Muscle layer of colon (tissue), 2 donors: ENCODE measurements around the gene AKT1S1.

Experiments
- H3K27ac ChIP-seq: one replicate; pipeline ENCODE4 v1.7.0; 2013; ENCODE audit warnings: low read depth, mild to moderate bottlenecking, low read length, moderate library complexity
- H3K27me3 ChIP-seq, 2 donors: one replicate each; pipeline ENCODE4 v1.7.0; 2013; ENCODE audit warnings: low read length in 2 of 2, mild to moderate bottlenecking in 2 of 2; ENCODE audit not compliant: insufficient read depth in 2 of 2, control insufficient read depth in 1 of 2
- H3K36me3 ChIP-seq: one replicate; pipeline ENCODE4 v1.7.0; 2013; ENCODE audit warnings: mild to moderate bottlenecking, low read length; ENCODE audit not compliant: insufficient read depth
- H3K4me1 ChIP-seq: one replicate; pipeline ENCODE4 v1.7.0; 2013; ENCODE audit warnings: mild to moderate bottlenecking, low read length; ENCODE audit not compliant: insufficient read depth
- H3K4me3 ChIP-seq, 2 donors: one replicate each; pipeline ENCODE4 v1.7.0; 2013; ENCODE audit warnings: low read length in 2 of 2, low read depth in 1 of 2, mild to moderate bottlenecking in 1 of 2, moderate library complexity in 1 of 2
- H3K9ac ChIP-seq: one replicate; pipeline ENCODE4 v1.7.0; 2013; ENCODE audit warnings: low read length
- H3K9me3 ChIP-seq: one replicate; pipeline ENCODE4 v1.7.0; 2013; ENCODE audit warnings: mild to moderate bottlenecking, low read length
- donor health status: abdominal sarcoma.
- donor health status: Adenocarcinoma of cecum.

AKT1S1 gene

GRCh38 chr19:49916839-49917733 lies 39.9 kb upstream of the AKT1S1 start:
- H3K9me3 ChIP-seq: no peaks in the 10 kb centered on the region
- peaks cover 28% of the 10 kb centered on the region for H3K36me3 ChIP-seq
- no peak overlapping the region for H3K9ac ChIP-seq
- no peak overlapping the region for H3K27ac ChIP-seq
- no peak overlapping the region for H3K4me3 ChIP-seq
- H3K27me3 ChIP-seq: no peaks in the 10 kb centered on the region
- no peaks in the 10 kb centered on the region for H3K4me1 ChIP-seq

- Histone ChIP-seq H3K4me3 (no peak overlapping the region), H3K9me3 (no peaks in the 10 kb centered on the region), H3K27ac (no peak overlapping the region), H3K27me3 (no peaks in the 10 kb centered on the region), H3K4me1 (no peaks in the 10 kb centered on the region), H3K36me3 (peaks cover 27% of the 10 kb centered on the region), H3K9ac (no peak overlapping the region)
These were observed 38.1 kb upstream of the AKT1S1 start for GRCh38 chr19:49915271-49915670.

GRCh38 chr19:49913720-49914119 lies 36.6 kb upstream of the AKT1S1 start:
- H3K27me3 ChIP-seq: no peaks in the 10 kb centered on the region
- H3K4me1 ChIP-seq: no peaks in the 10 kb centered on the region
- peaks cover 31% of the 10 kb centered on the region for H3K36me3 ChIP-seq
- H3K4me3 ChIP-seq: no peak overlapping the region
- no peaks in the 10 kb centered on the region for H3K9me3 ChIP-seq
- no peak overlapping the region for H3K27ac ChIP-seq
- H3K9ac ChIP-seq: no peak overlapping the region

GRCh38 chr19:49912965-49913685 lies 36.0 kb upstream of the AKT1S1 start:
- H3K9me3 ChIP-seq: no peaks in the 10 kb centered on the region
- peaks cover 36% of the 10 kb centered on the region for H3K36me3 ChIP-seq
- H3K27me3 ChIP-seq: no peaks in the 10 kb centered on the region
- no peaks in the 10 kb centered on the region for H3K4me1 ChIP-seq
- H3K4me3 ChIP-seq: no peak overlapping the region
- no peak overlapping the region for H3K9ac ChIP-seq
- H3K27ac ChIP-seq: no peak overlapping the region

DNA sequence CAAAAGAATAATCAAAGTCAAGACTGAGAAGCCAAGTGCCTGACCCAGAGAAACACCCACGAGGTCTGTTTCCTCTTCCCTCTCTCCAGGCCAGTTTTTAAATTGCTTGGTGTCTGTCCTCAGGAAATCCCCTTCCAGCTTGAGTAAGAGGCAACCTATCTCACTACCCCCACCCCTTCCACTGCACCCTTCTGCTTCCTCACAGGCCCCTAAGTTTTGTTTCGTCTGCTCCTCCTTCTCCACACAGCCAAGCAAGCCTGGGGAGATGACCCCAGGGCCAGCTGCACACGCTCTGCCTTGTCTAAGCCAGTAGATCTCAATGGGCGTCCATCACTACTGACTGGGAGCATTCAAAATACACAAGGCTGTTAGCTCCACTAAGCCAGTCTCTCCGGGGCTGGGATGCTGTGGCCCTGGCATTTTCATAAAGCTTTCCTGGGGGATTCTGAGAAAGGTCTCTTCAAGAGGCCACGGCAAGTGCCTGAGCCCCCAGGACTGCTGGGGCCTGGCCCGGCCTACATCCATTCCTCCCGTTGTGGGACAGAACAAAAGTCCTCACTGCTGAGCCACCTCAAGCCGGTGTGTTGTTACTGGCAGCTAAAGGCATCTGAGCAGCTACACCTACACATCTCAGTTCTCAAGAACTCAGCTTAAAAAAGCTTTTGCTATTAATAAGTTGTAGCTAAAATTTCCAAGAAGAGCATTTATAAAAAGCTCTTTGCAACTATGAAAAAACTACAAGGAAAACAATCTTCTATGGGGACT lies 34.4 kb upstream of the AKT1S1 start:
- Histone ChIP-seq H3K9me3 (no peaks in the 10 kb centered on the region), H3K9ac (no peak overlapping the region), H3K27me3 (no peaks in the 10 kb centered on the region), H3K27ac (no peak overlapping the region), H3K4me1 (no peaks in the 10 kb centered on the region), H3K36me3 (peaks cover 43% of the 10 kb centered on the region), H3K4me3 (no peak overlapping the region)

DNA sequence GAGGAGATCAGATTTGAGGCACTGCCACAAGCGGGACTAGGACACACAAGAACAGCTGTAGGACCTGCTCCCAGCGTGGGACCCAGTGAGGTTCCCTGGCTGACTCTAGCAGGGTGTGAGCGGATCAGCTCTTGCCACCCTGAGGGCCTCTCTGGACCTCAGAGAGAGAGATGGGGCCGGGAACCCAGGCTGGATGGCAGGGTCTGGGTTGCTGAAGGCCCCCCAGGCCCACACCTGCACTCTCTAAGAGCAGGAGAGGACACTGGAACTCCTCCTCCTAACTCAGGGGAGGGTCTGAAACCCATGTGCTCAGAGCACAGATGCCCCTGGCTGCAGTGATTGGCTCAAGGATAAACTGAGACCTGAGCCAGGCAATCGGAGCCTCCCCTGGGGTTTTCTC lies 33.0 kb upstream of the AKT1S1 start:
- Histone ChIP-seq H3K9me3 (no peaks in the 10 kb centered on the region), H3K27ac (no peak overlapping the region), H3K36me3 (peaks cover 43% of the 10 kb centered on the region), H3K4me3 (no peak overlapping the region), H3K27me3 (no peaks in the 10 kb centered on the region), H3K4me1 (no peaks in the 10 kb centered on the region), H3K9ac (no peak overlapping the region)

- no peak overlapping the region for H3K9ac ChIP-seq
- H3K36me3 ChIP-seq: peaks cover 33% of the 10 kb centered on the region
- H3K4me1 ChIP-seq: no peaks in the 10 kb centered on the region
- H3K4me3 ChIP-seq: no peak overlapping the region
- no peaks in the 10 kb centered on the region for H3K27me3 ChIP-seq
- H3K9me3 ChIP-seq: no peaks in the 10 kb centered on the region
- no peak overlapping the region for H3K27ac ChIP-seq
These were observed 31.6 kb upstream of the AKT1S1 start for GRCh38 chr19:49908480-49909420.

DNA sequence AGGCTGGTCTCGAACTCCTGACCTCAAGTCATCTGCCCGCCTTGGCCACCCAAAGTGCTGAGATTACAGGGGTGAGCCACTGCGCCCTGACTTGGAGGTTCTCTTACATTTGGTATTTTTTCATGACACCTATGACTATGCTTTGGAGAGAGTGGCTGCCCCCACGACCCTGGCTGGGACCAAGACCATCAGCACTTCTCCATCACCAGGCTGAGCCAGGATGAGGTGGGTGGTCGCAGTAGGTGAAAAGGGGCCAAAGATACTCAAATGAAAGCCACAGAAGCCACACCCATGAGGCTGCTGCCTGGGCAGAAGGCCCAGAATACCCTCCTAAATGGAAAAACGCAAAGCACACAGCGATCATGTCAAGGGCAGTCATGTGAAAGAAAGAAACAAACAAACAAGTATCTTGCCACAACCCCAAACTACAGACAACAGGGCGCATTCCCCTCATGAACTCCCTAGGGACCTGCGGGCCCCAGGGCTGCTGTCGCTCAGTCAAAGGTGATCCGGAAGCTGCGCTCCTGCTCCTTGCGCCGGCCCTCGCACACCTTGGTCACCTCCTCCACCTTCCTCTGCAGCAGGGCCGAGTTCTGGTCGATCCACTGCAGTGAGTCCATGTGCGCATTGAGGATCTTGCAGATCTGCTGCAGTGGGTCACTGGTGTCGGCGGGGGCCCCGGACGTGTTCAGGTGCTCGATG lies 30.7 kb upstream of the AKT1S1 start:
- no peaks in the 10 kb centered on the region for H3K27me3 ChIP-seq
- H3K36me3 ChIP-seq: peaks cover 26% of the 10 kb centered on the region
- no peak overlapping the region for H3K4me3 ChIP-seq
- H3K9ac ChIP-seq: no peak overlapping the region
- no peak overlapping the region for H3K27ac ChIP-seq
- H3K4me1 ChIP-seq: no peaks in the 10 kb centered on the region
- no peaks in the 10 kb centered on the region for H3K9me3 ChIP-seq

- no peak overlapping the region for H3K27ac ChIP-seq
- no peak overlapping the region for H3K9ac ChIP-seq
- no peaks in the 10 kb centered on the region for H3K27me3 ChIP-seq
- H3K9me3 ChIP-seq: no peaks in the 10 kb centered on the region
- H3K4me1 ChIP-seq: no peaks in the 10 kb centered on the region
- H3K4me3 ChIP-seq: no peak overlapping the region
- peaks cover 25% of the 10 kb centered on the region for H3K36me3 ChIP-seq
These were observed 29.9 kb upstream of the AKT1S1 start for GRCh38 chr19:49906879-49907564.

- H3K27me3 ChIP-seq: no peaks in the 10 kb centered on the region
- no peaks in the 10 kb centered on the region for H3K9me3 ChIP-seq
- no peaks in the 10 kb centered on the region for H3K4me1 ChIP-seq
- peaks cover 25% of the 10 kb centered on the region for H3K36me3 ChIP-seq
- H3K27ac ChIP-seq: no peak overlapping the region
- H3K9ac ChIP-seq: no peak overlapping the region
- no peak overlapping the region for H3K4me3 ChIP-seq
These were observed 27.0 kb upstream of the AKT1S1 start for GRCh38 chr19:49904136-49904535.
